Hepatocyte (in vitro differentiated cells): ENCODE measurements around the gene ATP9A.

Experiments
- EZH2 ChIP-seq: fragments of 200-600 bp; sonication (generic); IDR thresholded peaks from 2 replicates; pipeline ENCODE4 v1.6.1; 2016; ENCODE audit warnings: antibody characterized with exemption, mild to moderate bottlenecking, borderline replicate concordance
- TF ChIP-seq, protein P1 (sequence below): fragments of 200-600 bp; sonication (generic); IDR thresholded peaks from 2 replicates; pipeline ENCODE4 v1.5.1; 2016; ENCODE audit warnings: antibody characterized with exemption, mild to moderate bottlenecking; ENCODE audit not compliant: poor library complexity

DNA sequence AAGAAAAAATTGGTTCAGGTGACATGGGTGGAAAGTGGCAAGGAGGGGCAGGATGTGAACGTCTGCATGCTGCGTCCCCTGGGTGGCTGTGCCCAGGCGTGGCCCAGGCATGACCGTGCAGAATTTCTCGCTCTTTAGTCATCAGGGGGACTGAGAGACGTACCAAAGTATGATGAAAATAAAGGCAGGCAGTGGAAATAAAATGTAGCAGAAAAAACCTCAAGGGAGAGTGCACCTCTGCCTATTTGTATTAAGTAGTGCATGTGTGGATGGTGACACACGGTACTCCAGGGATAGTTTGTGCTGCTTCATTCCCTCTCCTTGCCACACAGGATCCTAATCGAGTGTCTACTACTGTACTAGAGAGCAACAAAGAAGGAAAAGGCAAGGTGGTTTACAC lies 81.1 kb downstream of the ATP9A start:
- TF ChIP-seq, protein P1, sequence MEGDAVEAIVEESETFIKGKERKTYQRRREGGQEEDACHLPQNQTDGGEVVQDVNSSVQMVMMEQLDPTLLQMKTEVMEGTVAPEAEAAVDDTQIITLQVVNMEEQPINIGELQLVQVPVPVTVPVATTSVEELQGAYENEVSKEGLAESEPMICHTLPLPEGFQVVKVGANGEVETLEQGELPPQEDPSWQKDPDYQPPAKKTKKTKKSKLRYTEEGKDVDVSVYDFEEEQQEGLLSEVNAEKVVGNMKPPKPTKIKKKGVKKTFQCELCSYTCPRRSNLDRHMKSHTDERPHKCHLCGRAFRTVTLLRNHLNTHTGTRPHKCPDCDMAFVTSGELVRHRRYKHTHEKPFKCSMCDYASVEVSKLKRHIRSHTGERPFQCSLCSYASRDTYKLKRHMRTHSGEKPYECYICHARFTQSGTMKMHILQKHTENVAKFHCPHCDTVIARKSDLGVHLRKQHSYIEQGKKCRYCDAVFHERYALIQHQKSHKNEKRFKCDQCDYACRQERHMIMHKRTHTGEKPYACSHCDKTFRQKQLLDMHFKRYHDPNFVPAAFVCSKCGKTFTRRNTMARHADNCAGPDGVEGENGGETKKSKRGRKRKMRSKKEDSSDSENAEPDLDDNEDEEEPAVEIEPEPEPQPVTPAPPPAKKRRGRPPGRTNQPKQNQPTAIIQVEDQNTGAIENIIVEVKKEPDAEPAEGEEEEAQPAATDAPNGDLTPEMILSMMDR: no peak
- TF ChIP-seq EZH2: no peak
